Motor neuron (in vitro differentiated cells): ENCODE results near the gene KRT71. TPM values are rescaled to one million over a fixed set of nuclear protein-coding genes. Genes with fewer than 3 reads are reported as not detected.
"Not testable (repeated sequence)": the region's sequence is repeated elsewhere in the genome, so short reads cannot be mapped to it uniquely, and the experiment has no call there.

ENCODE experiments used
- ATAC-seq, 8 experiments: fragments of 200-7000 bp; cut with Tn5 transposase; replicated peaks in 6 of 8; 2 replicates each; pipeline ENCODE4 v1.8.0; 2021; ENCODE audit warnings: mild to moderate bottlenecking in 8 of 8, moderate library complexity in 8 of 8
- H3K27ac ChIP-seq, 2 donors: fragments of 250-450 bp; sonication (Bioruptor Pico); 2 replicates each; pipeline ENCODE4 v1.9.0; 2021; ENCODE audit warnings: antibody characterized with exemption in 2 of 2, mild to moderate bottlenecking in 2 of 2, moderate library complexity in 1 of 2
- H3K4me1 ChIP-seq, 2 donors: fragments of 250-450 bp; sonication (Bioruptor Pico); replicated peaks in 1 of 2; 2 replicates each; pipeline ENCODE4 v1.6.1; 2021; ENCODE audit warnings: antibody characterized with exemption in 2 of 2, mild to moderate bottlenecking in 2 of 2, moderate library complexity in 1 of 2
- H3K4me3 ChIP-seq, 5 donors: fragments of 250-450 bp; sonication (Bioruptor Pico); 2 replicates each; pipeline ENCODE4 v1.9.0; 2021; ENCODE audit warnings: antibody characterized with exemption in 5 of 5, mild to moderate bottlenecking in 5 of 5, moderate library complexity in 4 of 5
- WGBS, 10 experiments: fragments of 450-650 bp; shearing (Covaris generic); methylation state at CpG; one replicate each; pipeline ENCODE4 v1.0.0; 2022; 5-methylcytosine and 5-hydroxymethylcytosine counted together
- in situ Hi-C, 9 experiments: fragments of 400-800 bp; cut with MboI; loops; one replicate each; pipeline ENCODE4 v1.15.0; 2021; ENCODE audit warnings: low sequenced_read_pairs in 9 of 9, low pct_unique_long_range_greater_than_20kb in 2 of 9; ENCODE audit not compliant: unreplicated experiment in 9 of 9
- total RNA-seq, 8 experiments: library from RNA; unstranded; fragments of 300-600 nt; gene quantifications; 2 replicates each; pipeline versions ENCODE4 v1.2.3 to v1.2.4, GENCODE V29; 2022

Gene KRT71
- total RNA-seq, 8 experiments from 2014 or later: 0.14 to 0.52 (median 0.16) TPM; not detected in 4

GRCh38 chr12:52514471-52515318, 38.2 kb downstream of the KRT71 start:
- Histone ChIP-seq H3K4me3 (no peak overlapping the region), H3K4me1 (no peaks in the 10 kb centered on the region), H3K27ac (no peak overlapping the region)
- WGBS, 10 experiments: 30 to 100% (median 90%) methylated on average over 2 to 7 of the region's 14 CpGs; no CpG with 5 or more reads in 3 of the 10 experiments
- in situ Hi-C loops: no loop called here
- no peak for ATAC-seq

GRCh38 chr12:52513736-52514135, 39.2 kb downstream of the KRT71 start:
- no peaks in the 10 kb centered on the region for H3K4me1 ChIP-seq
- H3K27ac ChIP-seq: no peak overlapping the region
- H3K4me3 ChIP-seq: no peak overlapping the region
- in situ Hi-C loops: no loop called here
- WGBS, 10 experiments: 20 to 95% (median 80%) methylated on average over 1 to 6 of the region's 6 CpGs; no CpG with 5 or more reads in 1 of the 10 experiments
- ATAC-seq: no peak

GRCh38 chr12:52508211-52508610, 44.7 kb downstream of the KRT71 start:
- no peak overlapping the region for H3K27ac ChIP-seq
- in situ Hi-C loops: no loop called here
- H3K4me3 ChIP-seq: no peak overlapping the region
- H3K4me1 ChIP-seq: no peaks in the 10 kb centered on the region
- 0 to 100% (median 57%) methylated on average over 1 to 5 of the region's 5 CpGs; no CpG with 5 or more reads in 1 of the 10 experiments for WGBS, 10 experiments
- ATAC-seq: no peak

- Histone ChIP-seq H3K27ac (no peak overlapping the region), H3K4me1 (no peaks in the 10 kb centered on the region), H3K4me3 (no peak overlapping the region)
- WGBS, 10 experiments: 0 to 50% (median 32%) methylated on average over 2 to 4 of the region's 4 CpGs; no CpG with 5 or more reads in 3 of the 10 experiments
- in situ Hi-C loops: no loop called here
- ATAC-seq: peak in 4 of 8 experiments; percentile 38 to 79 (median 72)
Observed at GRCh38 chr12:52506858-52507715, 45.9 kb downstream of the KRT71 start.

- no peak overlapping the region for H3K27ac ChIP-seq
- no peaks in the 10 kb centered on the region for H3K4me1 ChIP-seq
- H3K4me3 ChIP-seq: no peak overlapping the region
- in situ Hi-C loops: no loop called here
- 33 to 93% (median 65%) methylated on average over 1 of the region's 1 CpG; no CpG with 5 or more reads in 2 of the 10 experiments for WGBS, 10 experiments
- no peak for ATAC-seq
Observed at GRCh38 chr12:52502877-52503276, 50.1 kb downstream of the KRT71 start.

GRCh38 chr12:52501490-52501889, 51.5 kb downstream of the KRT71 start:
- no peaks in the 10 kb centered on the region for H3K4me1 ChIP-seq
- no peak overlapping the region for H3K4me3 ChIP-seq
- no peak for ATAC-seq
- in situ Hi-C loops: no loop called here
- H3K27ac ChIP-seq: no peak overlapping the region
- 29 to 92% (median 66%) methylated on average over 1 to 7 of the region's 7 CpGs; no CpG with 5 or more reads in 3 of the 10 experiments for WGBS, 10 experiments

GRCh38 chr12:52500574-52500973, 52.4 kb downstream of the KRT71 start:
- H3K4me3 ChIP-seq, H3K27ac ChIP-seq, in situ Hi-C loops, ATAC-seq, H3K4me1 ChIP-seq: not testable (repeated sequence)
- WGBS, 10 experiments: 58 to 93% (median 80%) methylated on average over 2 to 5 of the region's 6 CpGs; no CpG with 5 or more reads in 1 of the 10 experiments

- no peak overlapping the region for H3K27ac ChIP-seq
- in situ Hi-C loops: no loop called here
- no peaks in the 10 kb centered on the region for H3K4me1 ChIP-seq
- H3K4me3 ChIP-seq: no peak overlapping the region
- no peak for ATAC-seq
- 24 to 95% (median 67%) methylated on average over 2 to 5 of the region's 5 CpGs; no CpG with 5 or more reads in 1 of the 10 experiments for WGBS, 10 experiments
Observed at GRCh38 chr12:52499806-52500560, 53.0 kb downstream of the KRT71 start.

GRCh38 chr12:52498946-52499345, 54.0 kb downstream of the KRT71 start:
- in situ Hi-C loops: no loop called here
- no peak overlapping the region for H3K27ac ChIP-seq
- no peaks in the 10 kb centered on the region for H3K4me1 ChIP-seq
- H3K4me3 ChIP-seq: no peak overlapping the region
- WGBS, 10 experiments: 0 to 100% (median 39%) methylated on average over 1 of the region's 1 CpG; no CpG with 5 or more reads in 4 of the 10 experiments
- no peak for ATAC-seq

GRCh38 chr12:52497975-52498374, 55.0 kb downstream of the KRT71 start:
- WGBS, 10 experiments: 56 to 98% (median 80%) methylated on average over 1 to 7 of the region's 7 CpGs; no CpG with 5 or more reads in 1 of the 10 experiments
- Histone ChIP-seq H3K27ac (no peak overlapping the region), H3K4me1 (no peaks in the 10 kb centered on the region), H3K4me3 (no peak overlapping the region)
- in situ Hi-C loops: no loop called here
- ATAC-seq: no peak

GRCh38 chr12:52496590-52497071, 56.3 kb downstream of the KRT71 start:
- Histone ChIP-seq H3K4me3 (no peak overlapping the region), H3K27ac (no peak overlapping the region), H3K4me1 (no peaks in the 10 kb centered on the region)
- 0 to 70% (median 30%) methylated on average over 1 to 2 of the region's 4 CpGs; no CpG with 5 or more reads in 2 of the 10 experiments for WGBS, 10 experiments
- peak in 3 of 8 experiments; percentile 16 to 62 (median 55) for ATAC-seq
- in situ Hi-C loops: no loop called here

GRCh38 chr12:52496054-52496453, 56.9 kb downstream of the KRT71 start:
- H3K4me3 ChIP-seq: no peak overlapping the region
- 10 to 100% (median 86%) methylated on average over 1 to 2 of the region's 2 CpGs; no CpG with 5 or more reads in 5 of the 10 experiments for WGBS, 10 experiments
- no peaks in the 10 kb centered on the region for H3K4me1 ChIP-seq
- ATAC-seq: peak in 1 of 8 experiments; percentile 6
- no peak overlapping the region for H3K27ac ChIP-seq
- in situ Hi-C loops: no loop called here
